Measurements from ENCODE around the gene TMEM150A. TPM values are rescaled to one million over a fixed set of nuclear protein-coding genes. Genes with fewer than 3 reads are reported as not detected.
"Not testable (repeated sequence)": the region's sequence is repeated elsewhere in the genome, so short reads cannot be mapped to it uniquely, and the experiment has no call there.

Gene TMEM150A
- total and polyA plus RNA-seq, 9 donors: 7.0 to 27.1 (median 17.8) TPM

DNA sequence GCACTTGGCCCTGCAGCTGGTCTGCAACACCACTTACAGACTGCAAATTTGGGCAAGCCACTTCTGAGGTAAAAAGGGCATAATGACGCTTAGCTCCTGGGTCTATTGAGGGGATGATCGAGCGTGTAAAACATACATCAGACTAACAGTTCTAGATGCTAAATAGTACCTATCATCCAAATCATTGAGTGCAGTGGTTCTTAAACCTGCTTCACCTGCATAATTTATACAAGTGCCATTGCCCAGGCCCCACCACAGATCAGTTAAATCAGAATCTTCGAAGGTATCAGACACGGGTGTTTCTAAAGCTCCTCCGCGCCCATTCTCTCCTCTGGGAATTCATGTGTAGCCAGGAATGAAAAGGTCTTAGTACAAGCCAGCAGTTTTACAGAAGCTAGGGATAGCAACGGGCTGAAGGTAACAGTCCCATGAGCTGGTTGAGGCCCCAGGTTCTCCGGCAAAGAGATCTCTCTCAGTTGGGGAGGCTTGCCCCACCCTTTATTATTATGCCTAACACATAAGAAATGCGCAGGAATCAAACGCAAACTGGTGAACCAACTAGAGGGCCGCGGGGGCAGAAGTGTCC lies 7.7 kb downstream of the TMEM150A start:
- Histone ChIP-seq H3K27ac (peak overlapping the region; percentile 11 to 74), H3K27me3 (no peaks in the 10 kb centered on the region), H3K36me3 (no peaks in the 10 kb centered on the region), H3K4me1 (ENCODE audit: insufficient read depth) (peaks cover 22% of the 10 kb centered on the region), H3K4me3 (peak overlapping the region; percentile 83), H3K9me3 (no peaks in the 10 kb centered on the region)
- 18 to 24% (median 18%) methylated on average over 13 of the region's 13 CpGs for WGBS, 3 donors
- intact Hi-C loops (cut with DNase I): no loop called here
- TF ChIP-seq, protein P1, sequence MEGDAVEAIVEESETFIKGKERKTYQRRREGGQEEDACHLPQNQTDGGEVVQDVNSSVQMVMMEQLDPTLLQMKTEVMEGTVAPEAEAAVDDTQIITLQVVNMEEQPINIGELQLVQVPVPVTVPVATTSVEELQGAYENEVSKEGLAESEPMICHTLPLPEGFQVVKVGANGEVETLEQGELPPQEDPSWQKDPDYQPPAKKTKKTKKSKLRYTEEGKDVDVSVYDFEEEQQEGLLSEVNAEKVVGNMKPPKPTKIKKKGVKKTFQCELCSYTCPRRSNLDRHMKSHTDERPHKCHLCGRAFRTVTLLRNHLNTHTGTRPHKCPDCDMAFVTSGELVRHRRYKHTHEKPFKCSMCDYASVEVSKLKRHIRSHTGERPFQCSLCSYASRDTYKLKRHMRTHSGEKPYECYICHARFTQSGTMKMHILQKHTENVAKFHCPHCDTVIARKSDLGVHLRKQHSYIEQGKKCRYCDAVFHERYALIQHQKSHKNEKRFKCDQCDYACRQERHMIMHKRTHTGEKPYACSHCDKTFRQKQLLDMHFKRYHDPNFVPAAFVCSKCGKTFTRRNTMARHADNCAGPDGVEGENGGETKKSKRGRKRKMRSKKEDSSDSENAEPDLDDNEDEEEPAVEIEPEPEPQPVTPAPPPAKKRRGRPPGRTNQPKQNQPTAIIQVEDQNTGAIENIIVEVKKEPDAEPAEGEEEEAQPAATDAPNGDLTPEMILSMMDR (IDR thresholded peaks at IDR 0.05): no peak
- no peak for TF ChIP-seq POLR2A (IDR thresholded peaks at IDR 0.05)
- TF ChIP-seq EP300 (IDR thresholded peaks at IDR 0.05): no peak
- no peak for DNase-seq

DNA sequence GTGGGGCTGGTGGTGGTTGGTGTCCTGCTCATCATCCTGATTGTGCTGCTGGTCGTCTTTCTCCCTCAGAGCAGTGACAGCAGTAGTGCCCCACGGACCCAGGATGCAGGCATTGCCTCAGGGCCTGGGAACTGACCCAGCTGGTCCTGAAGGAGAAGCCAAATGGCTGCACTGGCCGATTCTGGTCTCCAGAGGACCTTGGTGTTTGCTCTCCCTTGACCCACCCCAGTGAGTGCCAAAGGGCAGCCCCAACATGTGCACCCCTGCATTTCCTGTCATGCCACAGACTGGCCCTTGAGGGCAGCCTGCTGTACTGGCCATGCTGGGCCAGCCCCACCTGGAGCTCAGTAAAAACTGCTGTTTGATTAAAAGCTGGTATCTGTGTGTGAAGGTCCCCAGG lies 9.5 kb downstream of the TMEM150A start:
- TF ChIP-seq, protein P1 (IDR thresholded peaks at IDR 0.05): no peak
- TF ChIP-seq POLR2A (IDR thresholded peaks at IDR 0.05): no peak
- TF ChIP-seq EP300 (IDR thresholded peaks at IDR 0.05): no peak

DNA sequence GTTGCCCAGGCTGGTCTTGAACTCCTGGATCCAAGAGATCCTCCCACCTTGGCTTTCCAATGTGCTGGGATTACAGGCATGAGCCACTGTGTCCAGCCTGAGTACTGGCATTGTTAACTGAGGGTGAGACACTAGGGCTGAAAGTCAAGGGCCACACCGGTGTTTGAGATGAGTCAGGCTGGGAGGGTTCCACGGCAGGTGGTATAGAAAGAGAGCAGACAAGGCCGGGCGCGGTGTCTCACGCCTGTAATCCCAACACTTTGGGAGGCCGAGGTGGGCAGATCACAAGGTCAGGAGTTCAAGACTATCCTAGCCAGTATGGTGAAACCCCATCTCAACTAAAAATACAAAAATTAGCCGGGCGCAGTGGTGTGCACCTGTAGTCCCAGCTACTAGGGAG lies 10.2 kb downstream of the TMEM150A start:
- H3K27me3 ChIP-seq; intact Hi-C loops (cut with DNase I); H3K9me3 ChIP-seq; H3K4me3 ChIP-seq; H3K27ac ChIP-seq; H3K36me3 ChIP-seq; DNase-seq: not testable (repeated sequence)
- 94 to 96% (median 94%) methylated on average over 9 of the region's 9 CpGs for WGBS, 3 donors
- peaks cover 27% of the 10 kb centered on the region for H3K4me1 ChIP-seq (ENCODE audit: insufficient read depth)

More for the DNA sequence above, 9.5 kb downstream of the TMEM150A start:
- Histone ChIP-seq H3K27me3 (no peaks in the 10 kb centered on the region), H3K27ac (no peak overlapping the region), H3K36me3 (no peaks in the 10 kb centered on the region), H3K4me1 (ENCODE audit: insufficient read depth) (peaks cover 27% of the 10 kb centered on the region), H3K4me3 (no peak overlapping the region), H3K9me3 (no peaks in the 10 kb centered on the region)
- 60 to 77% (median 69%) methylated on average over 3 of the region's 3 CpGs for WGBS, 3 donors
- DNase-seq: no peak
- intact Hi-C loops (cut with DNase I): no loop called here

DNA sequence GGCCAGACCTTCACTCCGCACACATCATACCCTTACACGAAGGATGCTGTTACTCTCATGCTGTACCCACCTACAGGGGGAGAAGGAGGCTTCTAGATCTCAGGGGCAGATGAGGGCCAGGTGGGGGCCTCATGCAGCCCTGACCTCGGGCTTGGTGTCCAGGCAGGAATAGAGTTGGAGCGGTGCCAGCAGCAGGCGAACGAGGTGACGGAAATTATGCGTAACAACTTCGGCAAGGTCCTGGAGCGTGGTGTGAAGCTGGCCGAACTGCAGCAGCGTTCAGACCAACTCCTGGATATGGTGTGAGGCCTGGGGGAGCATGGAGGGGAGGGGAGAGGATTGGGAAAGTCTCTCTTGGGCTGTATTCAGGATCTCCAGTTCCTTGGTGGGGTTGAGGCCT lies 10.9 kb downstream of the TMEM150A start:
- intact Hi-C loops (cut with DNase I): no loop called here
- 77 to 86% (median 81%) methylated on average over 12 of the region's 12 CpGs for WGBS, 3 donors
- peak overlapping the region; percentile 40 to 57 for H3K27ac ChIP-seq
- peaks cover 27% of the 10 kb centered on the region for H3K4me1 ChIP-seq (ENCODE audit: insufficient read depth)
- H3K36me3 ChIP-seq: no peaks in the 10 kb centered on the region
- DNase-seq: no peak
- H3K27me3 ChIP-seq: no peaks in the 10 kb centered on the region
- no peak overlapping the region for H3K4me3 ChIP-seq
- no peak for TF ChIP-seq POLR2A (IDR thresholded peaks at IDR 0.05)
- no peak for TF ChIP-seq EP300 (IDR thresholded peaks at IDR 0.05)
- TF ChIP-seq, protein P1 (IDR thresholded peaks at IDR 0.05): no peak
- no peaks in the 10 kb centered on the region for H3K9me3 ChIP-seq

DNA sequence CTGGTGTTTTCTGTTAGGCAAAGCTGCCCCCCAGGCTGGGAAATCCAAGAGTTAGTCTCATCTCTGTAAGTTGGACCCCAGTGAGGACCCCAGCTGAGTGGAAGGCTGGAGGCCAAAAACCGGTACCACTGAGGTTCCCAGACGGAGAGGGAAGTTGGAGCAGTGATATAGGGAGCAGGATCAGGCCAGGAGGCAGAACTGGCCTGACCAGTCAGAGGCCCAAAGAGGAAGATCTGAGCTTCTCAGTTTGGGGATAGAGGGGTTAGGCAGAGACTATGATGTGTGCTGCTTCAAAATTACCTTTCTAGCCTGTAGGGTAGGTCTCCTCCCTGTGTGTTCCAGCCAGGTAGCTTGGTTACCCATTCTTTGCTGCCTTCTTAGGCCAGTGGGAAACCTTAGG lies 11.5 kb downstream of the TMEM150A start:
- peak overlapping the region; percentile 40 to 57 for H3K27ac ChIP-seq
- intact Hi-C loops (cut with DNase I): no loop called here
- H3K36me3 ChIP-seq: no peaks in the 10 kb centered on the region
- DNase-seq: no peak
- H3K27me3 ChIP-seq: no peaks in the 10 kb centered on the region
- TF ChIP-seq POLR2A (IDR thresholded peaks at IDR 0.05) (no peak), EP300 (IDR thresholded peaks at IDR 0.05) (no peak)
- TF ChIP-seq, protein P1 (IDR thresholded peaks at IDR 0.05): no peak
- 72 to 94% (median 83%) methylated on average over 2 of the region's 2 CpGs for WGBS, 3 donors
- peaks cover 24% of the 10 kb centered on the region for H3K4me1 ChIP-seq (ENCODE audit: insufficient read depth)
- H3K9me3 ChIP-seq: no peaks in the 10 kb centered on the region
- H3K4me3 ChIP-seq: no peak overlapping the region
